Measurements from ENCODE around the gene VPS13D.
A peak's percentile ranks its signal among the peaks of the same experiment; 100 is the strongest.

The VPS13D gene

GRCh38 chr1:12551584-12551983 is 321.8 kb downstream of the VPS13D start:
- H3K36me3 ChIP-seq (replicated peaks): no peaks in the 10 kb centered on the region
- H3K4me1 ChIP-seq: 0 out of 2 replicates have a peak, but pooled peaks cover 2% of the 10 kb centered on the region
- no peaks in the 10 kb centered on the region for H3K9me3 ChIP-seq
- in situ Hi-C loops (cut with MboI; ENCODE audit: low sequenced_read_pairs): no loop called here
- H3K27me3 ChIP-seq (ENCODE audit: low read depth): no peaks in the 10 kb centered on the region
- no peak for DNase-seq (ENCODE audit: low spot score in 2 of 2)
- H3K4me3 ChIP-seq: no peak overlapping the region

- Histone ChIP-seq H3K36me3 (replicated peaks) (no peaks in the 10 kb centered on the region), H3K4me3 (no peak overlapping the region), H3K27me3 (ENCODE audit: low read depth) (no peaks in the 10 kb centered on the region), H3K9me3 (no peaks in the 10 kb centered on the region), H3K4me1 (0 out of 2 replicates have a peak, but pooled peaks cover 2% of the 10 kb centered on the region)
- in situ Hi-C loops (cut with MboI; ENCODE audit: low sequenced_read_pairs): no loop called here
- DNase-seq (ENCODE audit: low spot score in 2 of 2): no peak
Observed at GRCh38 chr1:12552111-12552888, 322.5 kb downstream of the VPS13D start.

- Histone ChIP-seq H3K36me3 (replicated peaks) (no peaks in the 10 kb centered on the region), H3K4me3 (no peak overlapping the region), H3K27me3 (ENCODE audit: low read depth) (no peaks in the 10 kb centered on the region), H3K9me3 (no peaks in the 10 kb centered on the region), H3K4me1 (0 out of 2 replicates have a peak, but pooled peaks cover 2% of the 10 kb centered on the region)
- in situ Hi-C loops (cut with MboI; ENCODE audit: low sequenced_read_pairs): no loop called here
- DNase-seq (ENCODE audit: low spot score in 2 of 2): no peak
Observed at GRCh38 chr1:12552951-12553921, 323.4 kb downstream of the VPS13D start.

GRCh38 chr1:12553963-12554362 is 324.1 kb downstream of the VPS13D start:
- H3K27me3 ChIP-seq (ENCODE audit: low read depth): no peaks in the 10 kb centered on the region
- no peak overlapping the region for H3K4me3 ChIP-seq
- H3K4me1 ChIP-seq: 0 out of 2 replicates have a peak, but pooled peaks cover 2% of the 10 kb centered on the region
- no peak for DNase-seq (ENCODE audit: low spot score in 2 of 2)
- no peaks in the 10 kb centered on the region for H3K36me3 ChIP-seq (replicated peaks)
- in situ Hi-C loops (cut with MboI; ENCODE audit: low sequenced_read_pairs): no loop called here
- H3K9me3 ChIP-seq: no peaks in the 10 kb centered on the region

GRCh38 chr1:12554521-12555305 is 324.9 kb downstream of the VPS13D start:
- Histone ChIP-seq H3K4me3 (no peak overlapping the region), H3K4me1 (0 out of 2 replicates have a peak, but pooled peaks cover 2% of the 10 kb centered on the region), H3K27me3 (ENCODE audit: low read depth) (no peaks in the 10 kb centered on the region), H3K36me3 (replicated peaks) (no peaks in the 10 kb centered on the region), H3K9me3 (no peaks in the 10 kb centered on the region)
- DNase-seq (ENCODE audit: low spot score in 2 of 2): no peak
- in situ Hi-C loops (cut with MboI; ENCODE audit: low sequenced_read_pairs): no loop called here

- in situ Hi-C loops (cut with MboI; ENCODE audit: low sequenced_read_pairs): no loop called here
- Histone ChIP-seq H3K27me3 (ENCODE audit: low read depth) (no peaks in the 10 kb centered on the region), H3K9me3 (no peaks in the 10 kb centered on the region), H3K4me3 (no peak overlapping the region), H3K4me1 (no peaks in the 10 kb centered on the region), H3K36me3 (replicated peaks) (no peaks in the 10 kb centered on the region)
- DNase-seq (ENCODE audit: low spot score in 2 of 2): no peak
Observed at GRCh38 chr1:12555411-12556367, 325.9 kb downstream of the VPS13D start.

GRCh38 chr1:12556368-12556930 is 326.6 kb downstream of the VPS13D start:
- in situ Hi-C loops (cut with MboI; ENCODE audit: low sequenced_read_pairs): no loop called here
- H3K4me3 ChIP-seq: no peak overlapping the region
- peak in 1 of 2 experiments; percentile 4 for DNase-seq (ENCODE audit: low spot score in 2 of 2)
- H3K9me3 ChIP-seq: no peaks in the 10 kb centered on the region
- no peaks in the 10 kb centered on the region for H3K27me3 ChIP-seq (ENCODE audit: low read depth)
- no peaks in the 10 kb centered on the region for H3K36me3 ChIP-seq (replicated peaks)
- H3K4me1 ChIP-seq: no peaks in the 10 kb centered on the region

- Histone ChIP-seq H3K4me1 (no peaks in the 10 kb centered on the region), H3K36me3 (replicated peaks) (no peaks in the 10 kb centered on the region), H3K27me3 (ENCODE audit: low read depth) (no peaks in the 10 kb centered on the region), H3K4me3 (no peak overlapping the region), H3K9me3 (no peaks in the 10 kb centered on the region)
- no peak for DNase-seq (ENCODE audit: low spot score in 2 of 2)
- in situ Hi-C loops (cut with MboI; ENCODE audit: low sequenced_read_pairs): no loop called here
Observed at GRCh38 chr1:12556957-12557935, 327.4 kb downstream of the VPS13D start.

- in situ Hi-C loops (cut with MboI; ENCODE audit: low sequenced_read_pairs): no loop called here
- no peaks in the 10 kb centered on the region for H3K36me3 ChIP-seq (replicated peaks)
- no peak overlapping the region for H3K4me3 ChIP-seq
Observed at GRCh38 chr1:12561121-12561520, 331.3 kb downstream of the VPS13D start.

More at GRCh38 chr1:12561121-12561520, 331.3 kb downstream of the VPS13D start:
- Histone ChIP-seq H3K27me3 (ENCODE audit: low read depth) (no peaks in the 10 kb centered on the region), H3K9me3 (peaks cover 7% of the 10 kb centered on the region), H3K4me1 (no peaks in the 10 kb centered on the region)
- no peak for DNase-seq (ENCODE audit: low spot score in 2 of 2)
